HG03432 (cell line): Measurements from ENCODE around the gene ASB3.
"Not testable (repeated sequence)": the region's sequence is repeated elsewhere in the genome, so short reads cannot be mapped to it uniquely, and the experiment has no call there.

Experiments used
- ATAC-seq: cut with Tn5 transposase; IDR thresholded peaks from one replicate; pipeline ENCODE4 v1.9.1; 2021; ENCODE audit warnings: mild to moderate bottlenecking, moderate library complexity; ENCODE audit not compliant: unreplicated experiment

The ASB3 gene, protein sequence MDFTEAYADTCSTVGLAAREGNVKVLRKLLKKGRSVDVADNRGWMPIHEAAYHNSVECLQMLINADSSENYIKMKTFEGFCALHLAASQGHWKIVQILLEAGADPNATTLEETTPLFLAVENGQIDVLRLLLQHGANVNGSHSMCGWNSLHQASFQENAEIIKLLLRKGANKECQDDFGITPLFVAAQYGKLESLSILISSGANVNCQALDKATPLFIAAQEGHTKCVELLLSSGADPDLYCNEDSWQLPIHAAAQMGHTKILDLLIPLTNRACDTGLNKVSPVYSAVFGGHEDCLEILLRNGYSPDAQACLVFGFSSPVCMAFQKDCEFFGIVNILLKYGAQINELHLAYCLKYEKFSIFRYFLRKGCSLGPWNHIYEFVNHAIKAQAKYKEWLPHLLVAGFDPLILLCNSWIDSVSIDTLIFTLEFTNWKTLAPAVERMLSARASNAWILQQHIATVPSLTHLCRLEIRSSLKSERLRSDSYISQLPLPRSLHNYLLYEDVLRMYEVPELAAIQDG

GRCh38 chr2:53786705-53787613 lies at the start of gene ASB3, which contains the start of gene ERLEC1:
Gene ASB3 (minus strand): TSS chr2:53786953. CDS start chr2:53765572, 21,381 bp downstream.
Gene ERLEC1 (plus strand): TSS chr2:53787044. CDS start chr2:53787211, 167 bp downstream.
- ATAC-seq: peak; percentile 97

GRCh38 chr2:53829980-53830290 lies 43.2 kb upstream of the ASB3 start:
- ATAC-seq: not testable (repeated sequence)

DNA sequence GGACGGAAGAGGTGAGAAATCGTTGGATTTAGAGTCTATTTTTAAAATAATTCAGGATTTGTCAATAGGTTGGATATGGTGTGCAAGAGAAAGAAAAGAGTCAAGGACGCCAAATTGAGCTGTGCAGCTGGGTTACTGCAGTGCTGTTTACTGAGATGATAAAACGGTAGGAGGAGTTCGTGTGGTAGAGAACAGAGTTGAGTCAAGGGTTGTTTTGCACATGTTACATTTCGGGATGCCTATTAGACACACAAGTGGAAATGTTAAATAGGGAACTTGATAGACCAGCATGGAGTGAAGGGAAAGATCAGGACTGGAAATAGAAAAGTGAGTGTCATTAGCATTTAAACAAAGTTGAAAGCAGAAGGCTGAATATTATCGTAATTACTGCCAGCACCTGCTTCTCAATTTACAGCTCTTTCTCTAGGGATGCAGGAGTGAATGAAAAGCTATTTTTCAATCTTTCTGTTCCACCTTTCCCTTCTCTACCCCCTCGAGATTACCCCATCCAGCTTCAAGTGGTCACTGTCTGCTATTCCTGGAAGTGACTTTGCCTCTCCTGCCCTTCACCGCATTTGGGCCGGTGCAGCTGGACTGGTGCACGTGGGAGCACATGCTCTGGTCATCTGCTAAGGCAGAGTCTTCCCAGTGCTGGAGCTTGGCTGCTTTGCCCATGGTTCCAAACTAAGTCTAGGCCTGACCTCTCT lies 42.7 kb upstream of the ASB3 start:
- no peak for ATAC-seq

DNA sequence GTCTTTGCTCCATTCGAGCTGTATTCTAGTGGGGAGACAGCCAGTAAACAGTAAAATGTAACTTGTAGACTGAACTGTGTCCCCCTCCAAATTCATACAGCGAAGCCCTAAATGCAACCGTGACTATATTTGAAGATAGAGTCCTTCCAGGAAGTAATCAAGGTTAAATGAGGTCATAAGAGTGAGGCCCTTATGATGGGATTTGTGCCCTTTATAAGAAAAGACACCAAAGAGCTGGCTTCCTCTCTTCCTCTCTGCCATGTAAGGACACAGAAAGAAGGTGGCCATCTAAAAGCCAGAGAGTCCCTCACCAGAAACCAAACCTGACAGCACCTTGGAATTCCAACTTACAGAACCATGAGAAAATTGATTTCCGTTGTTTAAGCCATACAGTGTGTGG lies 41.6 kb upstream of the ASB3 start:
- ATAC-seq: no peak

DNA sequence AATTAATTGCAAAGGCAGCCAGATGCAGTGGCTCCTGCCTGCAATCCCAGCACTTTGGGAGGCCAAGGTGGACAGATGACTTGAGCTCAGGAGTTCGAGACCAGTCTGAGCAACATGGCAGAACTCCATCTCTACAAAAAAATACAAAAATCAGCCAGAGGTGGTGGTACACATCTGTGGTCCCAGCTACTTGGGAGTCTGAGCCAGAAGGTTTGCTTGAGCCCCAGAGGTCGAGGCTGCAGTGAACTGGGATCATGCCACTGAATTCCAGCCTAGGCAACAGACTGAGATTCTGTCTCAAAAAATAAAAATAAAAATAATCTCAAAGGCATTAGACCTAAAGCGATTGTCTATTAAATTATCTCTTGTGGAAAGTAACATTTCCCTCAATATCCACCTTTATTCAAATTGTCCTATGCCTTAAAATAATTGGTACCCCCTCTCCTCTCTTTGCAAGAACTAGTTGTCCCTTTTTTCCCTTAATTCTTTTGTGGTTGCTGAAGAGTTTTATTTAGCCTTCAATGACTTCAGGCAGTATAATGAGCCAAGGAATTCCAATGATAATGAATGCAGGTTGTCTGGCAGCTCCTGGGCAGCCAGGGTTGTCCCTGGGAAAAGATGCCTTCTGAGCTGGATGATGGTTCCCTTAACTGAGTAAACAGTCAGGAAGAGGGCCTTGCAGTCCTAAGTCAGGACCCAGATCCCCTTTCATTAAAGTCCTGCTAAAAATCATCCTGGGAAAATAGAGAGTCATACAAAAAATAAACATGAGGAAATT lies 40.8 kb upstream of the ASB3 start:
- no peak for ATAC-seq

DNA sequence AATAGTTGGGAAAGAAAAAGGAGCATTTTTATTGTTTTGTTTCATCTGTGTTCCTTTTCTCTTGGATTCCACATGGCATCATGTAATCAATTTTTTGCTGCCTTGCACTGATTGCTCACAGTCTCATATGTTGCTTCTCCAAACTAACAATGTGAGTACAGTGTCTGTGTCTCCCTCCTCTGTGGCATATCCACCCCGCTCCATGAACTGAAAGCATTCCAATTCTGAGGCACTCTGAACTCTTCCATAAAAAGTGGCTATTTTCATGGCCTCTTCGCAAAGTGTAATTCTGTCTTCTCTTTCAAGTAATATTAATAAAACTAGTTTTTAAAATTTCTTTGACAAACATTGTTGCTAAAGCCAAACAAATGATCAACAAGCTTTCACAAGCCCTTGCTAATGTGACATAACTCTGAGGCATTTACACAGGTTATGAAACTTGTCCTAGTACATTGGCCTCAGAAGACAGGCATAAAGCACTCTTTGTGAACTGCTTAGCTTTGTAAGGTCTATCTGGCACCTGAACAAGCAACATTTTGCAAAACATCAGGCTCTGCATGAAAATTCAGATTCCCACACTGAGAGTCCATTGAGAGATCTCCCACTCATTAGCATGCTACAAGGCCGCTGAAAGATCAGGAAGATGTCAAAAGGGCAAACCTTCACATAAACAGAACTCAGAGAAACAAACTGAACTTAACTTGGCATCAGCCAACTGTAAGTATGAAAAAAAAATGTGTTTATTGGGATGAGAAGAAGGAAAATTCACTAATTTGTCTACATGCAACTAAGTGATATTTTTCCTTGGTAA lies 40.0 kb upstream of the ASB3 start:
- ATAC-seq: no peak

DNA sequence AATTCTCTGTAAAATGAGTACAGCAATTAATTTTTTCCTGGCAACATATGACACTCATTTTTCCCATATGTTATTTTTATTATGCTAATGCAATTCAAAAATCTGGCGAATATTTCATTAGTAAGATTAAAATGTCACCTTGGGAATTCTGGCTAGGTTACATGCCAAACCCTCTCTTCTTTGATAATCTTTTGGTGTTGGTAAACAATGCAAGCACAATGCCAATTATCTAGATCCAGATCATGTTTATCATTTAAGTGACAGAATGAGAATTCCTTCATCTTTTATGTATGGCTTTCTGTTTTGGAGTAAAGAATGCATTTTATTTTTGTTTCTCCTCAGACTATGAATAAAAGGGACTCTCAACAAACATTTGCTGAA lies 39.3 kb upstream of the ASB3 start:
- no peak for ATAC-seq

DNA sequence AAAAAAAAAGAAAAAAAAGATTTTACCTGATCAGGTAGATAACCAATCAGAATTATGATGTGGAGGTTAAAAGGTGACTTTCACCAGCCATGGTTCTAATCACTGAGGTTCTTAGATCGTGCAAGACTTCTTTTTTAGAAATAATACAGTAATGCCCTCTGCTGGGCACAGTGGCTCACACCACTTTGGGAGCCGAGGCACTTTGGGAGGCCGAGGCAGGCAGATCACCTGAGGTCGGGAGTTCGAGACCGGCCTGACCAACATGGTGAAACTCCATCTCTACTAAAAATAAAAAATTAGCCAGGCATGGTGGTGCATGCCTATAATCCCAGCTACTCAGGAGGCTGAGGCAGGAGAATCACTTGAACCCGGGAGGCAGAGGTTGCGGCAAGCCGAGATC lies 36.9 kb upstream of the ASB3 start:
- ATAC-seq: peak; percentile 56

GRCh38 chr2:53821810-53822209 lies 35.1 kb upstream of the ASB3 start:
- ATAC-seq: no peak

GRCh38 chr2:53820711-53821110 lies 34.0 kb upstream of the ASB3 start:
- no peak for ATAC-seq

DNA sequence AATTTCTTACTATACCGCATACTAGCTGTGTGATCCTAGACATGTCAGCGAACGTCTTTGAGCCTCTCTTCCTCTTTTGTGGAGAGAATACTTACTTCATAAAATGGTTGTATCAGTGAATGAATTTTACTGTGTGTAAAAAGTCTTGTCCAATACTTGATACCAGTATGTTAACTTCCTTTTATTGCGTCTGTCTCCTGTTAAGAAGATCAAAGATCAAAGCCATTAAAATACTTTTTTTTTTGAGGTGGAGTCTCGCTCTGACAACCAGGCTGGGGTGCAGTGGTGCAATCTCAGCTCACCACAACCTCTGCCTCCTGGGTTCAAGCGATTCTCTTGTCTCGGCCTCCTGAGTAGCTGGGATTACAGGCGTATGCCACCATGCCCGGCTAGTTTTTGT lies 33.3 kb upstream of the ASB3 start:
- ATAC-seq: no peak

DNA sequence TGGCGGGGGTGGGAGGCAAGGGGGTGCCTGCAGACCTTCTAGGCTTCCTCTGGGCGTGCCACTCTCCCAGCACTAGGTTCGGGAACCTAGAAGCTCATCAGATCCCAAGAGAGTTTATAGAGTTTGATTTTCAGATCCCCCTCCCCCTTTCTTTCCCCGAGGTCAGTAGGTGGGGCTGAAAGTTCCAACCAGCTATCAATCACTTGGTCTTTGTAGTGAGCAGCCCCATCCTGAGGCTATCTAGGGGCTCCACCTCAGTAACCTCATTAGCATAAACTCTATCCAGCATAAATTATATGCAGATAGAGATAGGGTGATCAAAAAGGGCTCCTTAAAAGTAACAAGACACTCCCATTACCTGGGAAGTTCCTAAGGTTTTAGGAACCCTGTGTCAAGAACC lies 32.9 kb upstream of the ASB3 start:
- no peak for ATAC-seq

- no peak for ATAC-seq
Measured at GRCh38 chr2:53818854-53819435, 32.2 kb upstream of the ASB3 start.

DNA sequence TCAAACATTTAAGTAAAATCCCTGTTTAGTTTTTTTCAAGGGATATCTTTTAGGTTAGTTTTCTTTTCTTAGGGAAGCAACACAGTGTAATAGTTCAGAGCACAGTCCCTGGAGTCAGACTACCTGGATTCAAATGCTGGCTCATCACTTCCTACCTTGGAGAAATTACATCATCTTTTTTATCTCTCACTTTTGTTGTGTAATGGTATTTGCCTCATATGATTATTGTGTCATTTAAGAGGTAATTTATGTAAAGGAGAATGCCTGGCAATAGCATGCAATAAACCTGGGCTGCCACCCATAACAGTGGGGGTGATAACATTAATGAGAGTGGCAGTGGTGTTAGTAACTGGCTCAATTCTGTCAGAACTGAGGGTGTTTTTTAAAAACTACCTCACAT lies 26.4 kb upstream of the ASB3 start:
- ATAC-seq: no peak

DNA sequence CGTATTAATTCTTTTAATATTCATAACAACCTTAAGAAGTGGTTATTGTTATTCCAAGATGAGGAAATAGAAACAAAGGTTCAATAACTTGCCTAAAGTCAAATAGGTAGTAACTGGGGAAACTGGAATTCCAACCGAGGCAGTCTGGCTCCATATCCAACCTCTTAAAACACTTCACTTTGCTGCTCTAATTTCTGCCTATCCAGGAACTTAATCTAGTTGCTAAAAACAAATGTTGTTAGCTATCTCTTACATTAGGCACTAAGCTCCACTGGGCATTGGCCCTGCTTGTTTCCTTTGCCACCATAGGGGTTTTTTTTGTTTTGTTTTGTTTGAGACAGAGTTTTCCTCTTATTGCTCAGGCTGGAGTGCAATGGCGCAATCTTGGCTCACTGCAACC lies 24.8 kb upstream of the ASB3 start:
- no peak for ATAC-seq

DNA sequence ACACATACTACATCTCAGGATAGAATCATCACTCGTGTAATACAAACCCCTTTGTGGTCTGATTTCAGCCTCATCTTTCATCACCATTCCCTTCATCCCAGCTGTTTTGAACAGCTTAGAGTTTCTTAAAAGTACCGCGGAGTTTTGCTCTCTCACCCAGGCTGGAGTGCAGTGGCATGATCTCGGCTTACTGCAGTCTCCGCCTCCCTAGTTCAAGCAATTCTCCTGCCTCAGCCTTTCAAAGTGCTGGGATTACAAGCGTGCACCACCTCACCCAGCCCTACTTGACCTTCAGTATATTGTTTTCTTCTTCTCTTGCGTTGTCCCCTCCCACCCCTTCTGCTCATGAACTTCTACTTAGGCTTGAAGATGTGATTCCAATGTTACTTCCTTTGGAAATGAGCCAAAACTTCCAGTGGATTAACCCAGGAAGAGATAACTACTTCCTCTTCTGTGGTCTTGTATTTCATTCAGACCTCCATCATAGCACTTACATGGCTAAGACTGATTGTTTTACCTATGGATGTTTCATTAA lies 15.9 kb upstream of the ASB3 start:
- ATAC-seq: no peak

DNA sequence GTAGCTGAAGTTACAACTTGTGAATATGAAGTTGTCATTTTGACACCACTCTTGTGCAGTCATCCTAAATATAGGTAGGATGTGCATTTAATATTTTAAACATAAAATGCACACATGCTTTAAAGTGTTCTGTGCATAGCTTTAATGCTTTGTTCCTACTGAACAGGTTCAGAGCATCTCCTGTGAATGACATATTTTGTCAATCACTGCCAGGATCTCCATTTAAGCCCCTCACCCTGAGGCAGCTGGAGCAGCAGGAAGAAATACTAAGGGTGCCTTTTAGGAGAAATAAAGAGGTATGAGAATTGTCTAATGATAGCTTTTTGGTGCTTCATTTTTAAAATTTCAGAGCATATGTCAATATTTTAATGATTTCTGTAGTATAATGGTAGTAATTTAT lies 14.8 kb upstream of the ASB3 start:
- no peak for ATAC-seq

DNA sequence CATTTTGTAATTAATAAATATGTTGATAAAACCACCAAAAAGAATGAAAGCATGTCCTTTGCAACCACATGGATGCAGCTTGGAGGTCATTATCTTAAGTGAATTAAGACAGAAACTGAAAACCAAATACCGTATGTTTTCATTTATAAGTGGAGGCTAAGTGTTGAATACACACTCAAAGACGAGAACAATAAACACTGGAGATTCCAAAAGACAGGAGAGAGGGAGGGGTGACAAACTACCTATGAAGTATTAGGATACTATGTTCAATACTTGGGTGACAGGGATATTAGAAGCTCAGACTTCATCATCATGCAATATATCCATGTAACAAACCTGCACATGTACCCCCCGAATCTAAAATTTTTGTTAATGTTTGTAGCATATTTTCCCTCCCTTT lies 7.1 kb upstream of the ASB3 start:
- no peak for ATAC-seq

DNA sequence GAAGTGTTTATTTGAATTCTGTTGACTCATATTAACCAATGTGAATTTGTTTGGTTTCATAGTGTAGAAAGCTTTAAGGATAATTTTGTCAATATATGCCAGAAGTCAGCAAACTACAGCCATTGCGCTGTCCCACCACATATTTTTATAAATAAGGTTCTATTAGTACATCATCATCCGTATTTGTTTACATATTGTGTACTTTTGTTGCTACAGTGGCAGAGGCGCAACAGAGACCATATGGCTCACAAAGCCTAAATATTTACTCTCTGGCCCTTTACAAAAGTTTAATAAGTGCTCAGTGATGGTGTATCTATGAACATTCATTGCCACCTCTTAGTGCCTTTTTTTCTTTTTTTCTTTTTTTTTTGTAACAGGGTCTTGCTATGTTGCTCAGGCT lies 6.5 kb upstream of the ASB3 start:
- no peak for ATAC-seq
